Measurements from ENCODE around the gene WDR41. TPM values are rescaled to one million over a fixed set of nuclear protein-coding genes. Genes with fewer than 3 reads are reported as not detected.

Gene WDR41
- total RNA-seq, 4 donors from 2014 or later = 17.4 to 58.6 (median 38.9) TPM

GRCh38 chr5:77413049-77413448, 79.1 kb downstream of the WDR41 start:
- DNase-seq = no peak
- H3K27me3 ChIP-seq = no peaks in the 10 kb centered on the region
- intact Hi-C loops (cut with DNase I) = no loop called here

GRCh38 chr5:77409870-77410621, 82.1 kb downstream of the WDR41 start:
- intact Hi-C loops (cut with DNase I) = no loop called here
- Histone ChIP-seq H3K4me1 (no peaks in the 10 kb centered on the region), H3K27me3 (no peaks in the 10 kb centered on the region), H3K36me3 (no peaks in the 10 kb centered on the region), H3K9me3 (no peaks in the 10 kb centered on the region), H3K4me3 (no peak overlapping the region), H3K27ac (no peak overlapping the region)
- TF ChIP-seq CTCF (IDR thresholded peaks at IDR 0.05) (no peak), POLR2A (IDR thresholded peaks at IDR 0.05) (no peak)
- no peak for DNase-seq
- 76 to 80% methylated on average over 6 to 8 of the region's 10 CpGs for WGBS, 2 donors

More at GRCh38 chr5:77413049-77413448, 79.1 kb downstream of the WDR41 start:
- H3K4me1 ChIP-seq = no peaks in the 10 kb centered on the region
- no peak overlapping the region for H3K27ac ChIP-seq
- WGBS, 2 donors = 91 to 94% methylated on average over 5 to 7 of the region's 7 CpGs
- H3K4me3 ChIP-seq = no peak overlapping the region
- no peaks in the 10 kb centered on the region for H3K36me3 ChIP-seq
- H3K9me3 ChIP-seq = no peaks in the 10 kb centered on the region
- no peak for TF ChIP-seq CTCF (IDR thresholded peaks at IDR 0.05)

GRCh38 chr5:77407152-77407551, 85.0 kb downstream of the WDR41 start:
- no peaks in the 10 kb centered on the region for H3K36me3 ChIP-seq
- no peak for DNase-seq
- no peaks in the 10 kb centered on the region for H3K4me1 ChIP-seq
- intact Hi-C loops (cut with DNase I) = no loop called here
- H3K9me3 ChIP-seq = no peaks in the 10 kb centered on the region
- 93 to 95% methylated on average over 8 to 9 of the region's 10 CpGs for WGBS, 2 donors
- no peak overlapping the region for H3K27ac ChIP-seq
- no peaks in the 10 kb centered on the region for H3K27me3 ChIP-seq
- TF ChIP-seq POLR2A (IDR thresholded peaks at IDR 0.05) = no peak
- no peak for TF ChIP-seq CTCF (IDR thresholded peaks at IDR 0.05)
- no peak overlapping the region for H3K4me3 ChIP-seq

GRCh38 chr5:77402796-77403195, 89.3 kb downstream of the WDR41 start:
- WGBS, 2 donors = 79 to 83% methylated on average over 6 of the region's 6 CpGs
- no peaks in the 10 kb centered on the region for H3K27me3 ChIP-seq
- H3K36me3 ChIP-seq = no peaks in the 10 kb centered on the region
- DNase-seq = no peak
- no peaks in the 10 kb centered on the region for H3K9me3 ChIP-seq
- TF ChIP-seq CTCF (IDR thresholded peaks at IDR 0.05) (no peak), POLR2A (IDR thresholded peaks at IDR 0.05) (no peak)
- H3K4me1 ChIP-seq = no peaks in the 10 kb centered on the region
- no peak overlapping the region for H3K4me3 ChIP-seq
- no peak overlapping the region for H3K27ac ChIP-seq
- intact Hi-C loops (cut with DNase I) = no loop called here

- Histone ChIP-seq H3K4me1 (no peaks in the 10 kb centered on the region), H3K4me3 (no peak overlapping the region), H3K36me3 (no peaks in the 10 kb centered on the region), H3K27me3 (no peaks in the 10 kb centered on the region), H3K9me3 (no peaks in the 10 kb centered on the region), H3K27ac (no peak overlapping the region)
- intact Hi-C loops (cut with DNase I) = no loop called here
- no peak for DNase-seq
- 55 to 78% methylated on average over 1 of the region's 1 CpG for WGBS, 2 donors
- no peak for TF ChIP-seq CTCF (IDR thresholded peaks at IDR 0.05)
- TF ChIP-seq POLR2A (IDR thresholded peaks at IDR 0.05) = no peak
Measured at GRCh38 chr5:77400645-77401044, 91.5 kb downstream of the WDR41 start.

All from esophagus squamous epithelium (tissue), 5 donors.